HEK293 (cell line): ENCODE measurements around the gene CALR3.
A peak's percentile ranks its signal among the peaks of the same experiment; 100 is the strongest.

Source experiments
- BCL11A ChIP-seq: fragments of 450-650 bp; formaldehyde crosslinking; IDR thresholded peaks from 2 replicates; pipeline ENCODE4 v1.5.1; 2016; ENCODE audit warnings: low read depth, missing biosample characterization, missing genetic modification characterization
- GFI1B ChIP-seq: fragments of 450-650 bp; formaldehyde crosslinking; IDR thresholded peaks from 2 replicates; pipeline ENCODE4 v1.5.1; 2016; ENCODE audit warnings: missing biosample characterization, missing genetic modification characterization
- GLIS1 ChIP-seq: fragments of 450-650 bp; formaldehyde crosslinking; IDR thresholded peaks from 2 replicates; pipeline ENCODE4 v1.5.1; 2016; ENCODE audit warnings: missing biosample characterization, missing genetic modification characterization
- IKZF3 ChIP-seq: fragments of 450-650 bp; IDR thresholded peaks from 2 replicates; pipeline ENCODE4 v1.5.0; 2018; ENCODE audit warnings: missing biosample characterization, mild to moderate bottlenecking, missing genetic modification characterization, moderate library complexity
- SCRT1 ChIP-seq: fragments of 450-650 bp; formaldehyde crosslinking; IDR thresholded peaks from 2 replicates; pipeline ENCODE4 v1.5.1; 2016; ENCODE audit warnings: missing biosample characterization, missing genetic modification characterization, borderline replicate concordance
- ZBTB17 ChIP-seq: fragments of 450-650 bp; formaldehyde crosslinking; IDR thresholded peaks from 2 replicates; pipeline ENCODE4 v1.5.1; 2016; ENCODE audit warnings: missing biosample characterization, missing genetic modification characterization
- ZBTB20 ChIP-seq: fragments of 450-650 bp; formaldehyde crosslinking; IDR thresholded peaks from 2 replicates; pipeline ENCODE4 v1.5.1; 2016; ENCODE audit warnings: missing biosample characterization, missing genetic modification characterization
- ZNF133 ChIP-seq: fragments of 450-650 bp; formaldehyde crosslinking; IDR thresholded peaks from 2 replicates; pipeline ENCODE4 v1.5.1; 2016; ENCODE audit warnings: missing biosample characterization, missing genetic modification characterization
- ZNF211 ChIP-seq: fragments of 450-650 bp; formaldehyde crosslinking; IDR thresholded peaks from 2 replicates; pipeline ENCODE4 v1.5.1; 2016; ENCODE audit warnings: low read depth, missing biosample characterization, missing genetic modification characterization
- ZNF223 ChIP-seq: fragments of 450-650 bp; formaldehyde crosslinking; IDR thresholded peaks from 2 replicates; pipeline ENCODE4 v1.5.1; 2016; ENCODE audit warnings: missing biosample characterization, missing genetic modification characterization
- ZNF248 ChIP-seq: fragments of 450-650 bp; formaldehyde crosslinking; IDR thresholded peaks from 2 replicates; pipeline ENCODE4 v1.5.1; 2017; ENCODE audit warnings: missing biosample characterization, missing genetic modification characterization
- ZNF335 ChIP-seq: fragments of 450-650 bp; formaldehyde crosslinking; conservative IDR thresholded peaks from 2 replicates; pipeline ENCODE4 v1.5.1; 2016; ENCODE audit warnings: missing biosample characterization, missing genetic modification characterization
- ZNF596 ChIP-seq: fragments of 450-650 bp; IDR thresholded peaks from 2 replicates; pipeline ENCODE4 v1.5.0; 2018; ENCODE audit warnings: missing biosample characterization, mild to moderate bottlenecking, missing genetic modification characterization, moderate library complexity
- ZNF600 ChIP-seq: fragments of 450-650 bp; formaldehyde crosslinking; IDR thresholded peaks from 2 replicates; pipeline ENCODE4 v1.5.1; 2016; ENCODE audit warnings: missing biosample characterization, missing genetic modification characterization
- ZNF660 ChIP-seq: fragments of 450-650 bp; IDR thresholded peaks from 2 replicates; pipeline ENCODE4 v1.5.1; 2018; ENCODE audit warnings: missing biosample characterization, mild to moderate bottlenecking, missing genetic modification characterization
- ZNF837 ChIP-seq: fragments of 450-650 bp; formaldehyde crosslinking; IDR thresholded peaks from 2 replicates; pipeline ENCODE4 v1.5.1; 2016; ENCODE audit warnings: missing biosample characterization, missing genetic modification characterization
- ZSCAN30 ChIP-seq: fragments of 450-650 bp; IDR thresholded peaks from 2 replicates; pipeline ENCODE4 v1.5.1; 2018; ENCODE audit warnings: missing biosample characterization, mild to moderate bottlenecking, missing genetic modification characterization, moderate library complexity
- ZXDB ChIP-seq: fragments of 450-650 bp; formaldehyde crosslinking; IDR thresholded peaks from 2 replicates; pipeline ENCODE4 v1.5.1; 2016; ENCODE audit warnings: missing biosample characterization, missing genetic modification characterization
- TF ChIP-seq, protein P1 (sequence below): fragments of 450-650 bp; IDR thresholded peaks from 2 replicates; pipeline ENCODE4 v1.5.1; 2018; ENCODE audit warnings: missing biosample characterization, mild to moderate bottlenecking, missing genetic modification characterization
- TF ChIP-seq, protein P2 (sequence below): fragments of 450-650 bp; formaldehyde crosslinking; IDR thresholded peaks from 2 replicates; pipeline ENCODE4 v1.5.1; 2016; ENCODE audit warnings: missing biosample characterization, missing genetic modification characterization, low read depth
- TF ChIP-seq, protein P3 (sequence below): fragments of 450-650 bp; formaldehyde crosslinking; IDR thresholded peaks from 2 replicates; pipeline ENCODE4 v1.5.1; 2016; ENCODE audit warnings: missing biosample characterization, missing genetic modification characterization
- TF ChIP-seq, protein P4 (sequence below): fragments of 450-650 bp; formaldehyde crosslinking; IDR thresholded peaks from 2 replicates; pipeline ENCODE4 v1.5.1; 2016; ENCODE audit warnings: missing biosample characterization, missing genetic modification characterization
- TF ChIP-seq, protein P5 (sequence below): fragments of 450-650 bp; formaldehyde crosslinking; IDR thresholded peaks from 2 replicates; pipeline ENCODE4 v1.5.1; 2016; ENCODE audit warnings: missing biosample characterization, missing genetic modification characterization
- TF ChIP-seq, protein P6 (sequence below): fragments of 450-650 bp; formaldehyde crosslinking; IDR thresholded peaks from 2 replicates; pipeline ENCODE4 v1.5.1; 2016; ENCODE audit warnings: missing biosample characterization, missing genetic modification characterization
- TF ChIP-seq, protein P7 (sequence below): fragments of 450-650 bp; formaldehyde crosslinking; IDR thresholded peaks from 2 replicates; pipeline ENCODE4 v1.5.1; 2016; ENCODE audit warnings: missing biosample characterization, missing genetic modification characterization

The CALR3 gene

DNA sequence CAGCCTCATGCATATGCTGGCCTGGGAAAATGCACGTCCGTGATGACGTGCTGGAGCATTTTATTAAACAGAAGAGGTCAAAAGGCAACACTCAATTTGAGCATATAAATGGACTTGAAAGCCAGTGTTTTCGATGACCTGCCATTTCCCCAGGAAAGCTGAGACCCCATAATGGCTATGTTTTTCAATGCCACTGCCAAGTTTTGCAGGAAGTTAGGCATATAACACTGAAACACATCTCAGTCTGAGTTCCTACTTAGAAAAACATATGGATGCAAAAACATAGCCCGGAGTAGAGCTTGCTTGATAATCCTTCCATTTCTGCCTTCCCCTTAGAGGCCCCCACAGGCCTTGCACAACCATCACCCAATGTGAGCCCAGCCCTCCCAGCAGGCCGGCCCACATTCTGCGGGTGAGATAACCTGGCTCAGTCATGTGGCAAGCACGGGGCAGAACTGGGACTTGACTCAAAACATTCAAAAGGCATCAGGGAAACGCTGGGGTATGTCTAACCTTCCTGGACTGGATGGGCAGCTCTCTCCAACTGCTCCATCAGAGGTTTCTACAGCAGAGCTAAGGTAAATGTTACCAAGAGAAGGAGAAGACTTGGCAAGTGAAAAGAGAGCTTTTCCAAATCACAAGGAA is 49.1 kb downstream of the CALR3 start (continued):
- no peak for TF ChIP-seq ZSCAN30 (tag by site-specific recombination)
- TF ChIP-seq, protein P1, sequence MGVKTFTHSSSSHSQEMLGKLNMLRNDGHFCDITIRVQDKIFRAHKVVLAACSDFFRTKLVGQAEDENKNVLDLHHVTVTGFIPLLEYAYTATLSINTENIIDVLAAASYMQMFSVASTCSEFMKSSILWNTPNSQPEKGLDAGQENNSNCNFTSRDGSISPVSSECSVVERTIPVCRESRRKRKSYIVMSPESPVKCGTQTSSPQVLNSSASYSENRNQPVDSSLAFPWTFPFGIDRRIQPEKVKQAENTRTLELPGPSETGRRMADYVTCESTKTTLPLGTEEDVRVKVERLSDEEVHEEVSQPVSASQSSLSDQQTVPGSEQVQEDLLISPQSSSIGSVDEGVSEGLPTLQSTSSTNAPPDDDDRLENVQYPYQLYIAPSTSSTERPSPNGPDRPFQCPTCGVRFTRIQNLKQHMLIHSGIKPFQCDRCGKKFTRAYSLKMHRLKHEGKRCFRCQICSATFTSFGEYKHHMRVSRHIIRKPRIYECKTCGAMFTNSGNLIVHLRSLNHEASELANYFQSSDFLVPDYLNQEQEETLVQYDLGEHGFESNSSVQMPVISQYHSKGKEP (tag by site-specific recombination): no peak
- TF ChIP-seq, protein P2, sequence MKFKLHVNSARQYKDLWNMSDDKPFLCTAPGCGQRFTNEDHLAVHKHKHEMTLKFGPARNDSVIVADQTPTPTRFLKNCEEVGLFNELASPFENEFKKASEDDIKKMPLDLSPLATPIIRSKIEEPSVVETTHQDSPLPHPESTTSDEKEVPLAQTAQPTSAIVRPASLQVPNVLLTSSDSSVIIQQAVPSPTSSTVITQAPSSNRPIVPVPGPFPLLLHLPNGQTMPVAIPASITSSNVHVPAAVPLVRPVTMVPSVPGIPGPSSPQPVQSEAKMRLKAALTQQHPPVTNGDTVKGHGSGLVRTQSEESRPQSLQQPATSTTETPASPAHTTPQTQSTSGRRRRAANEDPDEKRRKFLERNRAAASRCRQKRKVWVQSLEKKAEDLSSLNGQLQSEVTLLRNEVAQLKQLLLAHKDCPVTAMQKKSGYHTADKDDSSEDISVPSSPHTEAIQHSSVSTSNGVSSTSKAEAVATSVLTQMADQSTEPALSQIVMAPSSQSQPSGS (tag by site-specific recombination): no peak
- TF ChIP-seq GLIS1 (tag by site-specific recombination): peak; percentile 42
- TF ChIP-seq, protein P3, sequence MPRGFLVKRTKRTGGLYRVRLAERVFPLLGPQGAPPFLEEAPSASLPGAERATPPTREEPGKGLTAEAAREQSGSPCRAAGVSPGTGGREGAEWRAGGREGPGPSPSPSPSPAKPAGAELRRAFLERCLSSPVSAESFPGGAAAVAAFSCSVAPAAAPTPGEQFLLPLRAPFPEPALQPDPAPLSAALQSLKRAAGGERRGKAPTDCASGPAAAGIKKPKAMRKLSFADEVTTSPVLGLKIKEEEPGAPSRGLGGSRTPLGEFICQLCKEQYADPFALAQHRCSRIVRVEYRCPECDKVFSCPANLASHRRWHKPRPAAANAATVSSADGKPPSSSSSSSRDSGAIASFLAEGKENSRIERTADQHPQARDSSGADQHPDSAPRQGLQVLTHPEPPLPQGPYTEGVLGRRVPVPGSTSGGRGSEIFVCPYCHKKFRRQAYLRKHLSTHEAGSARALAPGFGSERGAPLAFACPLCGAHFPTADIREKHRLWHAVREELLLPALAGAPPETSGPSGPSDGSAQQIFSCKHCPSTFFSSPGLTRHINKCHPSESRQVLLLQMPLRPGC (tag by site-specific recombination): no peak
- TF ChIP-seq IKZF3 (tag by site-specific recombination): no peak; the same call in 1 of the 2 replicates
- TF ChIP-seq ZNF600 (tag by site-specific recombination): peak; percentile 53; the same call in 1 of the 2 replicates
- no peak for TF ChIP-seq ZNF660 (tag by site-specific recombination)
- TF ChIP-seq ZBTB17 (tag by site-specific recombination): 0 out of 2 replicates have a peak, but pooled peaks have one; percentile 27
- TF ChIP-seq ZNF248 (tag by site-specific recombination): no peak
- TF ChIP-seq SCRT1 (tag by site-specific recombination): no peak
- TF ChIP-seq, protein P4, sequence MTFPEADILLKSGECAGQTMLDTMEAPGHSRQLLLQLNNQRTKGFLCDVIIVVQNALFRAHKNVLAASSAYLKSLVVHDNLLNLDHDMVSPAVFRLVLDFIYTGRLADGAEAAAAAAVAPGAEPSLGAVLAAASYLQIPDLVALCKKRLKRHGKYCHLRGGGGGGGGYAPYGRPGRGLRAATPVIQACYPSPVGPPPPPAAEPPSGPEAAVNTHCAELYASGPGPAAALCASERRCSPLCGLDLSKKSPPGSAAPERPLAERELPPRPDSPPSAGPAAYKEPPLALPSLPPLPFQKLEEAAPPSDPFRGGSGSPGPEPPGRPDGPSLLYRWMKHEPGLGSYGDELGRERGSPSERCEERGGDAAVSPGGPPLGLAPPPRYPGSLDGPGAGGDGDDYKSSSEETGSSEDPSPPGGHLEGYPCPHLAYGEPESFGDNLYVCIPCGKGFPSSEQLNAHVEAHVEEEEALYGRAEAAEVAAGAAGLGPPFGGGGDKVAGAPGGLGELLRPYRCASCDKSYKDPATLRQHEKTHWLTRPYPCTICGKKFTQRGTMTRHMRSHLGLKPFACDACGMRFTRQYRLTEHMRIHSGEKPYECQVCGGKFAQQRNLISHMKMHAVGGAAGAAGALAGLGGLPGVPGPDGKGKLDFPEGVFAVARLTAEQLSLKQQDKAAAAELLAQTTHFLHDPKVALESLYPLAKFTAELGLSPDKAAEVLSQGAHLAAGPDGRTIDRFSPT (tag by site-specific recombination): no peak
- no peak for TF ChIP-seq ZNF223 (tag by site-specific recombination)
- TF ChIP-seq, protein P5, sequence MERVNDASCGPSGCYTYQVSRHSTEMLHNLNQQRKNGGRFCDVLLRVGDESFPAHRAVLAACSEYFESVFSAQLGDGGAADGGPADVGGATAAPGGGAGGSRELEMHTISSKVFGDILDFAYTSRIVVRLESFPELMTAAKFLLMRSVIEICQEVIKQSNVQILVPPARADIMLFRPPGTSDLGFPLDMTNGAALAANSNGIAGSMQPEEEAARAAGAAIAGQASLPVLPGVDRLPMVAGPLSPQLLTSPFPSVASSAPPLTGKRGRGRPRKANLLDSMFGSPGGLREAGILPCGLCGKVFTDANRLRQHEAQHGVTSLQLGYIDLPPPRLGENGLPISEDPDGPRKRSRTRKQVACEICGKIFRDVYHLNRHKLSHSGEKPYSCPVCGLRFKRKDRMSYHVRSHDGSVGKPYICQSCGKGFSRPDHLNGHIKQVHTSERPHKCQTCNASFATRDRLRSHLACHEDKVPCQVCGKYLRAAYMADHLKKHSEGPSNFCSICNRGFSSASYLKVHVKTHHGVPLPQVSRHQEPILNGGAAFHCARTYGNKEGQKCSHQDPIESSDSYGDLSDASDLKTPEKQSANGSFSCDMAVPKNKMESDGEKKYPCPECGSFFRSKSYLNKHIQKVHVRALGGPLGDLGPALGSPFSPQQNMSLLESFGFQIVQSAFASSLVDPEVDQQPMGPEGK (tag by site-specific recombination): peak; percentile 60
- TF ChIP-seq BCL11A (tag by site-specific recombination): no peak
- 0 out of 2 replicates have a peak, but pooled peaks have one; percentile 21 for TF ChIP-seq ZXDB (tag by site-specific recombination)
- no peak for TF ChIP-seq GFI1B (tag by site-specific recombination)
- no peak for TF ChIP-seq ZNF335 (tag by site-specific recombination)
- TF ChIP-seq ZNF133 (tag by site-specific recombination): no peak
- TF ChIP-seq, protein P6, sequence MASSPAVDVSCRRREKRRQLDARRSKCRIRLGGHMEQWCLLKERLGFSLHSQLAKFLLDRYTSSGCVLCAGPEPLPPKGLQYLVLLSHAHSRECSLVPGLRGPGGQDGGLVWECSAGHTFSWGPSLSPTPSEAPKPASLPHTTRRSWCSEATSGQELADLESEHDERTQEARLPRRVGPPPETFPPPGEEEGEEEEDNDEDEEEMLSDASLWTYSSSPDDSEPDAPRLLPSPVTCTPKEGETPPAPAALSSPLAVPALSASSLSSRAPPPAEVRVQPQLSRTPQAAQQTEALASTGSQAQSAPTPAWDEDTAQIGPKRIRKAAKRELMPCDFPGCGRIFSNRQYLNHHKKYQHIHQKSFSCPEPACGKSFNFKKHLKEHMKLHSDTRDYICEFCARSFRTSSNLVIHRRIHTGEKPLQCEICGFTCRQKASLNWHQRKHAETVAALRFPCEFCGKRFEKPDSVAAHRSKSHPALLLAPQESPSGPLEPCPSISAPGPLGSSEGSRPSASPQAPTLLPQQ (tag by site-specific recombination): peak; percentile 20; the same call in 1 of the 2 replicates
- no peak for TF ChIP-seq ZNF211 (tag by site-specific recombination)
- TF ChIP-seq ZNF837 (tag by site-specific recombination): no peak
- TF ChIP-seq, protein P7, sequence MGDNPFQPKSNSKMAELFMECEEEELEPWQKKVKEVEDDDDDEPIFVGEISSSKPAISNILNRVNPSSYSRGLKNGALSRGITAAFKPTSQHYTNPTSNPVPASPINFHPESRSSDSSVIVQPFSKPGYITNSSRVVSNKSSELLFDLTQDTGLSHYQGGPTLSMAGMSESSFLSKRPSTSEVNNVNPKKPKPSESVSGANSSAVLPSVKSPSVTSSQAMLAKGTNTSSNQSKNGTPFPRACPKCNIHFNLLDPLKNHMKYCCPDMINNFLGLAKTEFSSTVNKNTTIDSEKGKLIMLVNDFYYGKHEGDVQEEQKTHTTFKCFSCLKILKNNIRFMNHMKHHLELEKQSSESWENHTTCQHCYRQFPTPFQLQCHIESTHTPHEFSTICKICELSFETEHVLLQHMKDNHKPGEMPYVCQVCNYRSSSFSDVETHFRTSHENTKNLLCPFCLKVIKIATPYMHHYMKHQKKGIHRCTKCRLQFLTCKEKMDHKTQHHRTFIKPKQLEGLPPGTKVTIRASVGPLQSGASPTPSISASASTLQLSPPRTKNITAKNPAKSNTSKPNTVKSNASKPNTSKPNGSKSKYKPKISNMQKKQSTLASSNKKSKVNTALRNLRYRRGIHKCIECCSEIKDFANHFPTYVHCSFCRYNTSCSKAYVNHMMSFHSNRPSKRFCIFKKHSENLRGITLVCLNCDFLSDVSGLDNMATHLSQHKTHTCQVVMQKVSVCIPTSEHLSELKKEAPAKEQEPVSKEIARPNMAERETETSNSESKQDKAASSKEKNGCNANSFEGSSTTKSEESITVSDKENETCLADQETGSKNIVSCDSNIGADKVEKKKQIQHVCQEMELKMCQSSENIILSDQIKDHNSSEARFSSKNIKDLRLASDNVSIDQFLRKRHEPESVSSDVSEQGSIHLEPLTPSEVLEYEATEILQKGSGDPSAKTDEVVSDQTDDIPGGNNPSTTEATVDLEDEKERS: no peak
- TF ChIP-seq ZNF596 (tag by site-specific recombination): no peak
- TF ChIP-seq ZBTB20 (tag by site-specific recombination): peak; percentile 25; the same call in 1 of the 2 replicates
